Activated CD8-positive, alpha-beta T cell treated with anti-CD3 and anti-CD28 coated beads, Interleukin-2, amount 10 ng/mL, durations not matched to agents 7 days and 5 days (primary cell): ENCODE results near the gene DNAJC3. TPM values are rescaled to one million over a fixed set of nuclear protein-coding genes. Genes with fewer than 3 reads are reported as not detected.
"Not testable (repeated sequence)": the region's sequence is repeated elsewhere in the genome, so short reads cannot be mapped to it uniquely, and the experiment has no call there.

Experiments
- ATAC-seq: fragments of 150-1000 bp; cut with Tn5 transposase; one replicate; pipeline ENCODE4 v1.10.0; 2021; ENCODE audit warnings: moderate library complexity
- CTCF ChIA-PET: fragments of 350-600 bp; sonication (Branson Sonifier 250); formaldehyde crosslinking; loops from one replicate; lab custom pipeline; 2021; ENCODE audit warnings: antibody characterized with exemption; lab: Charles Lee
- POLR2A ChIA-PET: fragments of 350-600 bp; sonication (Branson Sonifier 250); formaldehyde crosslinking; loops from one replicate; lab custom pipeline; 2021; ENCODE audit warnings: antibody characterized with exemption; lab: Charles Lee
- DNase-seq: peaks from one replicate; pipeline ENCODE4 v3.0.0-alpha.2; 2020
- H3K27ac Mint-ChIP-seq: one replicate; pipeline ENCODE4 v1.8.0; 2021; ENCODE audit warnings: mild to moderate bottlenecking, mixed read lengths
- H3K27me3 Mint-ChIP-seq: one replicate; pipeline ENCODE4 v1.8.0; 2021; ENCODE audit warnings: low read depth, mixed read lengths
- H3K36me3 Mint-ChIP-seq: one replicate; pipeline ENCODE4 v1.8.0; 2021; ENCODE audit warnings: low read depth, mixed read lengths
- H3K4me1 Mint-ChIP-seq: one replicate; pipeline ENCODE4 v1.8.0; 2021; ENCODE audit warnings: low read depth, mixed read lengths
- H3K4me3 Mint-ChIP-seq: one replicate; pipeline ENCODE4 v1.8.0; 2021; ENCODE audit warnings: mild to moderate bottlenecking, mixed read lengths
- H3K9me3 Mint-ChIP-seq: one replicate; pipeline ENCODE4 v1.8.0; 2022; ENCODE audit warnings: mixed read lengths; ENCODE audit not compliant: insufficient read depth
- total RNA-seq, 2 experiments: library from RNA; stranded (reverse); gene quantifications; one replicate each; pipeline ENCODE4 v1.2.3, GENCODE V29; 2021

Gene DNAJC3
- total RNA-seq, 2 experiments from 2014 or later, result 17.4 to 17.8 TPM

DNA sequence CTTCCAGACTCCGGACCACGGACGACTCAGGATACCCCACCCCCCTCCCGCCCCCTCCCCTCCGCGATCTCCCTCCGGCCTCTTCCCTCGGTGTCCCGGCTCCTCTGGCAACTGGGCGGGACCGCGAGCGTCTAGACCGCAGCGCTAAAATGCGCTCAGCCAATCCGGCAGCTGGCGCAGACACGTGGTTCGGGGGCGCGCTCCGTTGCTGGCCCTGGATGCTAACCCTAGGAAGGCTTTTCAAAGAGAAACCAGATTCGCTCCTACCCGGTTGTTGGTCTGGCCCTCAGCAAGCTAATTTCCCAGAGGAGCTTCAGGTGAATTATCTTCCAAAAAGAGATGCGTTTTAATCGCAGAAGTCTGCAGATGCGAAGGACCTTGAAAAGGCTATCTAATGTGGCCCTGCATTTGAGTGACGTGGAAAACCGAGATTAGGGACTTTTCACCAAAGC is 32.3 kb upstream of the DNAJC3 start, which contains the start of gene DZIP1:
TSS of gene DZIP1 (minus strand) at position 106 of the 452 bp plus-strand sequence. CDS start 2,677 bp downstream, outside the sequence.
- Mint-ChIP-seq H3K36me3 (no peaks in the 10 kb centered on the region), H3K27me3 (peaks cover 32% of the 10 kb centered on the region), H3K4me3 (peak within 1 kb of the TSS; percentile 70), H3K4me1 (peaks cover 10% of the 10 kb centered on the region), H3K9me3 (no peaks in the 10 kb centered on the region), H3K27ac (no peak within 1 kb of the TSS)
- ChIA-PET POLR2A (no interaction called here), CTCF (interaction anchor here (0.7 kb wide), 1 partner anchor 107 kb away, joined by 3 read pairs; no protein-coding TSS in a partner anchor)
- DNase-seq, result peak; percentile 51
- ATAC-seq, result peak; percentile 90

DNA sequence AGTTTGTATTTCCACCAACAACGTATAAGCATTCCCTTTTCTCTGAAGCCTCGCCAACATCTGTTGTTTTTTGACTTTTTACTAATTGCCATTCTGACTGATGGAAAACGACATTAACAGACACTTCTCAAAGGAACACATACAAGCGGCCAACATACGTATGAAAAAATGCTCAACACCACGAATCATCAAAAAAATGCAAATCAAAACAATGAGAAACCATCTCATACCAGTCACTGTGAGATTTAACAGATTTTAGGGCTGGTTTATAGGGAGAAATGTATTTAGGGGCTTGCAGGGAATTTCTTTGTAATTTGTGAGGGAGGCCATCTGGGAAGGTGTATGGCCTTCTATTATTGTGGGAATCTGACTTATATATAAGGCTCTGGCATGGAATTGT is 29.6 kb upstream of the DNAJC3 start:
- ChIA-PET CTCF (no interaction called here), POLR2A (no interaction called here)
- no peak for ATAC-seq

DNA sequence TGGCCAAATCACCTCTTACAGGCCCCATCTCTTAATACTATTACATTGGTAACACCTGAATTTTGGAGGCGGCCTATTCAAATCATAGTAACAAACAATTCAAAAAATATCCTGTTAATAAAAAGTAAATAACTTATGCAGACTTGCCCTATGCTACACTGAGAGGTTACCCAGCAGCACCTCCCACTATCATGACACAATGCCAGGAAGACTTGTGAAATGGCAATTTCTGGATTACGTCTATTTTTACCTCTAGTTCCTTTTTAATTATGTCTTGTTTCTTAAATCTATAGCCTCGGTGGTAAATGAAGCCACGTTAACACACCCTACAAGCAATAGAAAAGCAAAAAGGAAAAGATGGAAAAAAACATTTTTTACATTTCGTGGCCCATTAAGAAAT is 26.2 kb upstream of the DNAJC3 start:
- H3K27ac Mint-ChIP-seq, result no peak overlapping the region
- peaks cover 15% of the 10 kb centered on the region for H3K27me3 Mint-ChIP-seq
- CTCF ChIA-PET, result no interaction called here
- ATAC-seq (no peak), DNase-seq (no peak)
- H3K4me3 Mint-ChIP-seq, result no peak overlapping the region
- POLR2A ChIA-PET, result no interaction called here
- no peaks in the 10 kb centered on the region for H3K36me3 Mint-ChIP-seq
- H3K9me3 Mint-ChIP-seq, result no peaks in the 10 kb centered on the region
- H3K4me1 Mint-ChIP-seq, result no peaks in the 10 kb centered on the region

More for the DNA sequence above, 29.6 kb upstream of the DNAJC3 start:
- Mint-ChIP-seq H3K27ac (no peak overlapping the region), H3K36me3 (no peaks in the 10 kb centered on the region), H3K4me3 (no peak overlapping the region), H3K9me3 (no peaks in the 10 kb centered on the region), H3K27me3 (peaks cover 22% of the 10 kb centered on the region), H3K4me1 (peaks cover 10% of the 10 kb centered on the region)
- DNase-seq, result no peak

DNA sequence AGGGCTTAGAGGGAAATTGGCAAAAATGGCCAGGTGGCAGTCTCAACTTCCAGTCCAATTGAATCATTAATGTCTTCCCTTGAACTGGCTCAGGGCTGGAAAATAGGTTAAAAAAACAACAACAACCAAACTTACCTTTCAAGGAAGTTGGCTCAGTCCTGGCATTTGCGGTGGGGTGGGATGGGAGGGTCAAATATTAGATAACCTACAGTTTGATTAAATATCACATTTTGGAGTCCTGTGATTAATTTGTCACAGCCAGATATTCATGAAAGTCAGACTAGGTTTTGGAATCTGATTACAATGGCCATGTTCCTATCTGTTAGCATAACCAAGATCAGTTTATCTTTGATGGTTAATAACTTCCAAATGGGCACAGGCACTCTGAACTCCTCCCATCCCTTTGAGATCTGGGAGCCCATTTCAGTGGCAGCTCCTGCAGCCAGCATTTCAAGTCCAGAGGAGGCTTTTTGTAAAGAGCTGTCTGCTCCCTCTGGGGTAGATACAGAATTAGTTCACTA is 24.6 kb upstream of the DNAJC3 start:
- ChIA-PET POLR2A (no interaction called here), CTCF (no interaction called here)
- DNase-seq (no peak), ATAC-seq (no peak)
- no peak overlapping the region for H3K4me3 Mint-ChIP-seq
- peaks cover 19% of the 10 kb centered on the region for H3K27me3 Mint-ChIP-seq
- H3K27ac Mint-ChIP-seq, result no peak overlapping the region
- H3K36me3 Mint-ChIP-seq, result no peaks in the 10 kb centered on the region
- H3K9me3 Mint-ChIP-seq, result no peaks in the 10 kb centered on the region
- no peaks in the 10 kb centered on the region for H3K4me1 Mint-ChIP-seq

DNA sequence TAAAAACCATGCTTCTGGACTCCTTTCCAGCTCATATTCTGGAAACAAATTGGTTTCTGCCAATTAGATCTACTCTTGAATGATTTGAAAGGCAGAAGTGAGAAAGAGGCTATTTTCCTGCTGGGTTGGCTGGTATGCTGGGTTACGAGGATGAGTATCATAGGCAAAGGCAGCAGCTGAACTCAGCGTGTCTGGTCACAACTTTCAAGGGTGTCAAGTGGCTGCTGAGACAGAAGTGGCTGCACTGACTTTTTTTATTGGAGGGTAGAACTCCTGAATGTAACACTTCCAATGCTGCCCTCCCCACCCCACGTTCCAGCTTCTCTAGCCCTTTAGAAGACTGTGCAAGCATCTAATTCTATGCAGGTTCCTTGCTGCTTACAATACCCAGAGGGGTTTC is 24.1 kb upstream of the DNAJC3 start:
- no peaks in the 10 kb centered on the region for H3K9me3 Mint-ChIP-seq
- peaks cover 17% of the 10 kb centered on the region for H3K27me3 Mint-ChIP-seq
- ChIA-PET POLR2A (no interaction called here), CTCF (no interaction called here)
- H3K4me1 Mint-ChIP-seq, result no peaks in the 10 kb centered on the region
- no peaks in the 10 kb centered on the region for H3K36me3 Mint-ChIP-seq
- H3K4me3 Mint-ChIP-seq, result no peak overlapping the region
- no peak for DNase-seq
- no peak for ATAC-seq
- H3K27ac Mint-ChIP-seq, result no peak overlapping the region

DNA sequence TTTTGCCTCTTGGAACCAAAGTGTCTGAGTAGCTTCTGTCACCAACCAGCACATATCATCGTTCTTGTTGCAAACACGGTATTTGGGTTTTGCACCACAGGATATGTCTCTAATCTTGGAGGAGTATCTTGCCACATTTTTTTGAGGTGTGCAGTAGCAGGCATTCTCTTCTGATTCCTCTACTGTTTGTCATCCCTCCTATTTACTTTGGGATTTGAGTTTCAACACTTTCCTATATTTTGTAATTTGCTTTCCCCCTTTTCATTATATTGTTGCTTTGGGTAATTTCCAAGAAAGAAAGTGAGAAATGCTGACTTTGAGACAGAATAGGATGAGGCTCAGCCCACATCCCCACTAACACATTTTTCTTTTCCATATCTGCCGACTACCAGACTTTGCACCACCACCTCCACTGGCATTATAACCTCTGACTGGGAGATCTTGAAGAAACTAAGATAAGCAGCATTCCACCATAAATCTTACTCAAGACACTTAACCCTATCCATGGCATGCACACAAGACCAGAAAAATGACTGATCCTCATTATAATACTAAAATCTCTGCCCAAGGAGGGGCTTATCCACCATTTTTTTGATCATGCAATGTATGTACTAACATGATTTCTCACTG is 20.4 kb upstream of the DNAJC3 start:
- peaks cover 17% of the 10 kb centered on the region for H3K27me3 Mint-ChIP-seq
- no peak overlapping the region for H3K27ac Mint-ChIP-seq
- POLR2A ChIA-PET, result no interaction called here
- CTCF ChIA-PET, result no interaction called here
- ATAC-seq (no peak), DNase-seq (no peak)
- no peaks in the 10 kb centered on the region for H3K9me3 Mint-ChIP-seq
- H3K4me1 Mint-ChIP-seq, result no peaks in the 10 kb centered on the region
- no peak overlapping the region for H3K4me3 Mint-ChIP-seq
- no peaks in the 10 kb centered on the region for H3K36me3 Mint-ChIP-seq

DNA sequence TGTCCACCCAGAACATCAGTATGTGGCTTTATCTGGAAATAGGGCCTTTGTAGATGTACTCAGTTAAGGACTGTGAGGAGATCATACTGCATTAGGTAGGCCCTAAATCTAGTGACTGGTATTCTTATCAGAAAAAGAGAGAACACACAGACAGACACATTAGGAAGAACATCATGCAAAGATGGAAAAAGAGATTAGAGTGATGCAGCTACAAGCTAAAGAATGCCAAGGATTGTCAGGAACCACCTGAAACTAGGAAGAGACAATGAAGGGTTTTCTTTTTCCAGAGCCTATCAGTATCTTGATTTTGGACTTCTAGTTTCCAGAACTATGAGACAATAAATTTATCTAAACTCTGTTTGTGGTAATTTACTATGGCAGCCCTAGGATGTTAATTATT is 17.4 kb upstream of the DNAJC3 start:
- DNase-seq, result no peak
- Mint-ChIP-seq H3K9me3 (no peaks in the 10 kb centered on the region), H3K27me3 (peaks cover 16% of the 10 kb centered on the region), H3K36me3 (no peaks in the 10 kb centered on the region), H3K4me1 (no peaks in the 10 kb centered on the region), H3K4me3 (no peak overlapping the region), H3K27ac (no peak overlapping the region)
- ChIA-PET CTCF (interaction anchor here (1.2 to 2.0 kb wide), 3 partner anchors 35 to 140 kb away, joined by 3 to 14 read pairs (median 8); no protein-coding TSS in a partner anchor), POLR2A (no interaction called here)
- ATAC-seq, result no peak

DNA sequence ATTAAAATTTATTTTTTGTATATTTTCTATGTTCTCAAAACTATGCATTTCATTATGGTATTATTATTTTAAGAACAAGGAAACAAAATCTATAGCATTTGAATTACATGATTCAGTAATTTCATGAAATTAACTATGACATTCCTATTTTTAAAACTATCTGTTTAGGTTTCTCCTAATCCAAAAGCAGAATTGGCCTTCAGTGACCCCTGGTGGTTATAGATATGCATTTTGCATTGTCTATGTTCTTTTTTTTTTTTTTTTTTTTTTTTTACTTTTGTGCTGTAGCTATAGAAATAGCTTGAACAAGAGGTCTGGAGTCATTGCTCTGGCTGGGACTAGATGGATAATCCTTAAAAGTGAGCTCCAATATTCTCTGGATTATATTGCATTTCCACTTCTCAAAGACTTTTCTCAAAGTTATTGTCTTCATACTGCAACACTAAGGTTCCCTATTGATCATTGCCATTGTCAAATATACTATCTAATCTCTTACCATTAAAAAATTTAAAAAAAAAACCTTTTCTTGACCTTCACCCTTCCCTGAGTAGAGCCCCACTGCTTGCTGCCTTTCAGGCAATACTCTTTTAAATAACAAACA is 15.9 kb upstream of the DNAJC3 start:
- POLR2A ChIA-PET, result no interaction called here
- DNase-seq (peak; percentile 44), ATAC-seq (no peak)
- H3K4me3 Mint-ChIP-seq, result no peak overlapping the region
- H3K9me3 Mint-ChIP-seq, result peaks cover 4% of the 10 kb centered on the region
- no peaks in the 10 kb centered on the region for H3K36me3 Mint-ChIP-seq
- no peaks in the 10 kb centered on the region for H3K4me1 Mint-ChIP-seq
- CTCF ChIA-PET, result interaction anchor here (1.0 to 2.0 kb wide), 5 partner anchors 37 to 173 kb away, joined by 3 to 14 read pairs (median 8); no protein-coding TSS in a partner anchor
- H3K27me3 Mint-ChIP-seq, result peaks cover 21% of the 10 kb centered on the region
- no peak overlapping the region for H3K27ac Mint-ChIP-seq

DNA sequence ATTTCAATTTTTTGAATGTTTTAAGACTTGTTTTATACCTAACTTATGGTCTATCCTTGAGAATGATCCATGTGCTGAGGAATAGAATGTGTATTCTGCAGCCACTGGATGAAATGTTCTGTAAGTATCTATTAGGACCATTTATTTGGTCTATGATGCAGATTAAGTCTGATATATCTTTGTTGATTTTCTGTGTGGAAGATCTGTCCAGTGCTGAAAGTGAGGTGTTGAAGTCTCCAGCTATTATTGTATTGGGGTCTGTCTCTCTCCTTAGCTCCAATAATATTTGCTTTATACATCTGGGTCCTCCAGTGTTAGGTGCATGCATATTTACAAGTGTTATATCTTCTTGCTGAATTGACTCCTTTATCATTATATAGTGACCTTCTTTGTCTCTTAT is 9.7 kb upstream of the DNAJC3 start:
- H3K36me3 Mint-ChIP-seq, H3K27ac Mint-ChIP-seq, H3K4me1 Mint-ChIP-seq, DNase-seq, POLR2A ChIA-PET, CTCF ChIA-PET, H3K4me3 Mint-ChIP-seq, ATAC-seq: not testable (repeated sequence)
- H3K9me3 Mint-ChIP-seq, result peaks cover 37% of the 10 kb centered on the region
- peaks cover 31% of the 10 kb centered on the region for H3K27me3 Mint-ChIP-seq

DNA sequence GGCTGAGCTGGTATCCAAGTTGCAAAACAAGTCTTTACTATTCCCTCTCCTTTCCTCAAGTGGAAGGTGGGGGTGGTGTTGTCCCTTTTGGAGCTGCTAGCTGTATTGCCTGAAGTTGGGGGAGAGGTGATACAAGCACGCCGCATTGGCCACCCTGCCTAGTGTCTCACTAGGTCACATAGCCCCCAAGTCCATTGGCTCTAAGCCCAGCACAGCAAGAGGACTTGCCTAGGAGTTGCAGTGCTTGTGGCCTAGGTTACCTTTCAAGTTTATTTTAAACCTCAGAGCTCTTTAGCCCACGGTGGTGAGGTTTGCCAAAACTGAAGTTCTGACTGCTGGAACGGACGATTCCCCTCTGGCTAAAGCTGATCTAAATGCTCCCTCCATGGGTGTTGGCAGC is 5.3 kb upstream of the DNAJC3 start:
- peaks cover 31% of the 10 kb centered on the region for H3K9me3 Mint-ChIP-seq
- H3K36me3 Mint-ChIP-seq, result peaks cover 9% of the 10 kb centered on the region
- ChIA-PET CTCF (no interaction called here), POLR2A (no interaction called here)
- H3K27ac Mint-ChIP-seq, result no peak overlapping the region
- peaks cover 16% of the 10 kb centered on the region for H3K4me1 Mint-ChIP-seq
- ATAC-seq (no peak), DNase-seq (no peak)
- H3K27me3 Mint-ChIP-seq, result peaks cover 16% of the 10 kb centered on the region
- no peak overlapping the region for H3K4me3 Mint-ChIP-seq

DNA sequence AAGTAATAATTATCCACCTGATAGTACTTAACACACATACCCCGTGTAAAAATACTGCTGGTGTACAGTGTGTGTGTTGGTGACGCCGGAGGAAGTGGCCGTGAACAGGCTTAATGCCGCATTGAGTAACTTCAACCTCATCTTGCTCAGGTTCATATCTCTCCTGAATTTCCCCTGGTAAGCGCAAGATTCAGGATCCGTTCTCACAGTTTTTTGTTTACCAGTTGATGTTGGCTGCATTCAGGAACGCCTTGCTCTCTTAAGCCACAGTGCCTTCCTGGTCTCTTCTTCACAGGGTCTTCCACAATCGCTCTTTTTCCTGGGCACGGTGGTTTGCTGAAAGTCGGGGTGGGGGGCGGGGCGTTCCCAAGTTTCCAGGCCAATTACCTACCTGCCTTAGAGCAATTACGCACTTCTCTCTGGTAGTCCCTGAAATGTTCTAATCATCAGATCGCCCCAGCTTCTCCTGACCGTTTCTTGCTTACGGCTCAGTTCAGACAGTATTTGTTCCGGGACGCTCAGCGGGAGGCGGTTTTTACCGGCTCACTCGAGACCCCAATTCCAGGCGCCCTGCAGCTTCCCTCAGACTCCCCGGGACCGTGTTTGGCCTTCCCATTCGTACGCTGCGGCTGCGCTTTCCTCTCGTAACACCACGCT is 706 bp upstream of the DNAJC3 start:
- POLR2A ChIA-PET, result interaction anchor here (0.8 to 1.3 kb wide), 5 partner anchors 28 to 1757 kb away, joined by 3 to 7 read pairs (median 5); partner anchors contain the start of gene RAP2A
- no peak for ATAC-seq

More for the DNA sequence above, 706 bp upstream of the DNAJC3 start:
- H3K4me3 Mint-ChIP-seq, result peak overlapping the region; percentile 92
- peak overlapping the region; percentile 91 for H3K27ac Mint-ChIP-seq
- peaks cover 23% of the 10 kb centered on the region for H3K36me3 Mint-ChIP-seq
- DNase-seq, result peak; percentile 51
- H3K27me3 Mint-ChIP-seq, result peaks cover 2% of the 10 kb centered on the region
- H3K9me3 Mint-ChIP-seq, result no peaks in the 10 kb centered on the region
- CTCF ChIA-PET, result interaction anchor here (0.6 to 1.0 kb wide), 3 partner anchors 51 to 1547 kb away, joined by 3 to 6 read pairs (median 3); no protein-coding TSS in a partner anchor
- H3K4me1 Mint-ChIP-seq, result peaks cover 41% of the 10 kb centered on the region
